HCT116 (cell line): ENCODE results near the gene DMD. TPM values are rescaled to one million over a fixed set of nuclear protein-coding genes. Genes with fewer than 3 reads are reported as not detected.

Source experiments
- ATAC-seq: fragments of 200-7000 bp; cut with Tn5 transposase; 2 replicates; pipeline ENCODE4 v1.9.1; 2020; ENCODE audit warnings: mild to moderate bottlenecking, moderate library complexity
- BruUV-seq: library from RNA; stranded (reverse); fragments of 400-500 nt; replicated peaks from 2 replicates; lab custom pipeline; 2021; lab: Mats Ljungman, UMichigan
- CTCF ChIA-PET: fragments of 300-600 bp; sonication (Branson Sonifier 250); formaldehyde crosslinking; loops from one replicate; lab custom pipeline; 2021; ENCODE audit warnings: antibody characterized with exemption; lab: Charles Lee
- POLR2A ChIA-PET: fragments of 300-600, 350-600 bp; sonication (Branson Sonifier 250); formaldehyde crosslinking; loops from one replicate; lab custom pipeline; 2021; ENCODE audit warnings: antibody characterized with exemption; lab: Charles Lee
- RAD21 ChIA-PET, 2 experiments: fragments of 300-600 bp; sonication (Branson Sonifier 250); formaldehyde crosslinking; loops; one replicate each; lab custom pipeline; 2023; ENCODE audit warnings: low total read pairs in 2 of 2; ENCODE audit not compliant: uncharacterized antibody in 2 of 2, unreplicated experiment in 2 of 2, low non-redundant PET in 1 of 2; lab: Charles Lee
- DNase-seq: peaks from one replicate; pipeline ENCODE4 v3.0.0-alpha.2; 2010; ENCODE audit warnings: low read depth, low spot score
- H2AFZ ChIP-seq: fragments of 200-600 bp; shearing (Covaris generic), sonication (generic); 2 replicates; pipeline ENCODE4 v1.6.1; 2017; ENCODE audit warnings: low read depth, mixed run types, mixed read lengths, antibody characterized with exemption, low read length; ENCODE audit not compliant: poor library complexity, severe bottlenecking
- H3K27ac ChIP-seq: 2 replicates; pipeline ENCODE4 v1.5.1; 2012; ENCODE audit warnings: low read depth, low read length
- H3K27me3 ChIP-seq: fragments of 200-600 bp; sonication (generic); 2 replicates; pipeline ENCODE4 v1.6.1; 2016; ENCODE audit warnings: mixed run types, low read length, mixed read lengths; ENCODE audit not compliant: insufficient read depth
- H3K36me3 ChIP-seq, 2 experiments: fragments of 200-500 bp in 1 of 2; fragments of 200-600 bp in 1 of 2; sonication (Bioruptor generic) in 1 of 2; sonication (generic) in 1 of 2; 2 replicates each; pipeline versions ENCODE4 v1.5.1 to v1.6.1; 2014 to 2016; ENCODE audit warnings: low read length in 2 of 2, inconsistent platforms in 1 of 2, mixed read lengths in 1 of 2, mixed run types in 1 of 2; ENCODE audit not compliant: insufficient read depth in 2 of 2, control insufficient read depth in 1 of 2
- H3K4me1 ChIP-seq, 2 experiments: fragments of 200-600 bp in 1 of 2; sonication (generic) in 1 of 2; 2 replicates each; pipeline versions ENCODE4 v1.5.1 to v1.6.1; 2012 to 2017; ENCODE audit warnings: low read length in 2 of 2, inconsistent platforms in 1 of 2, mild to moderate bottlenecking in 1 of 2, mixed read lengths in 1 of 2, mixed run types in 1 of 2, moderate library complexity in 1 of 2; ENCODE audit not compliant: insufficient read depth in 2 of 2, control insufficient read depth in 1 of 2
- H3K4me2 ChIP-seq: fragments of 200-600 bp; sonication (generic); 2 replicates; pipeline ENCODE4 v1.6.1; 2017; ENCODE audit warnings: mixed run types, low read length, mixed read lengths
- H3K4me3 ChIP-seq, 2 experiments: fragments of 200-600 bp in 1 of 2; sonication (generic) in 1 of 2; replicated peaks in 1 of 2; 2 replicates each; pipeline ENCODE4 v1.5.1; 2011 to 2016; ENCODE audit warnings: low read length in 2 of 2, control low read depth in 1 of 2, low read depth in 1 of 2, mild to moderate bottlenecking in 1 of 2, mixed read lengths in 1 of 2, mixed run types in 1 of 2
- H3K79me2 ChIP-seq: fragments of 200-600 bp; sonication (generic); 2 replicates; pipeline ENCODE4 v1.6.1; 2017; ENCODE audit warnings: mild to moderate bottlenecking, mixed run types, low read length, moderate library complexity, mixed read lengths; ENCODE audit not compliant: insufficient read depth
- H3K9ac ChIP-seq: fragments of 200-600 bp; sonication (generic); 2 replicates; pipeline ENCODE4 v1.6.1; 2016; ENCODE audit warnings: low read length, mixed read lengths
- H3K9me2 ChIP-seq: fragments of 200-600 bp; sonication (generic), shearing (Covaris generic); 2 replicates; pipeline ENCODE4 v1.6.1; 2017; ENCODE audit warnings: mixed run types, mild to moderate bottlenecking, moderate library complexity; ENCODE audit not compliant: insufficient read depth
- H3K9me3 ChIP-seq, 2 experiments: fragments of 200-500 bp in 1 of 2; fragments of 200-600 bp in 1 of 2; sonication (Bioruptor generic) in 1 of 2; sonication (generic) in 1 of 2; 2 replicates each; pipeline ENCODE4 v1.6.1; 2014 to 2017; ENCODE audit warnings: low read length in 2 of 2, mixed read lengths in 2 of 2, inconsistent platforms in 1 of 2, low read depth in 1 of 2, mild to moderate bottlenecking in 1 of 2, mixed run types in 1 of 2, moderate library complexity in 1 of 2; ENCODE audit not compliant: control insufficient read depth in 1 of 2, insufficient read depth in 1 of 2
- H4K20me1 ChIP-seq: fragments of 200-600 bp; sonication (generic), shearing (Covaris generic); 2 replicates; pipeline ENCODE4 v1.6.1; 2017; ENCODE audit warnings: mixed run types, mild to moderate bottlenecking, moderate library complexity; ENCODE audit not compliant: insufficient read depth
- CEBPB ChIP-seq: IDR thresholded peaks from 2 replicates; pipeline ENCODE4 v1.6.1; 2012; ENCODE audit warnings: low read depth
- FOSL1 ChIP-seq: IDR thresholded peaks from 2 replicates; pipeline ENCODE4 v1.6.1; 2012; ENCODE audit warnings: low read depth
- JUND ChIP-seq: IDR thresholded peaks from 2 replicates; pipeline ENCODE4 v1.6.1; 2012
- POLR2A ChIP-seq: IDR thresholded peaks from 2 replicates; pipeline ENCODE4 v1.7.0; 2011; ENCODE audit warnings: borderline replicate concordance; ENCODE audit not compliant: insufficient read depth, insufficient read length; ENCODE audit errors: extremely low read depth
- REST ChIP-seq: IDR thresholded peaks from 2 replicates; pipeline ENCODE4 v1.6.1; 2012; ENCODE audit warnings: low read depth
- SRF ChIP-seq: IDR thresholded peaks from 2 replicates; pipeline ENCODE4 v1.6.1; 2012; ENCODE audit warnings: low read depth
- YY1 ChIP-seq: IDR thresholded peaks from 2 replicates; pipeline ENCODE4 v1.6.1; 2011; ENCODE audit warnings: low read length, low read depth, moderate library complexity, mild to moderate bottlenecking; ENCODE audit not compliant: insufficient replicate concordance; ENCODE audit errors: extremely low read depth
- intact Hi-C: fragments of 100-400 bp; cut with micrococcal nuclease; formaldehyde crosslinking; loops from 2 replicates; pipeline ENCODE4 v1.10.0; 2022
- total RNA-seq: library from RNA; stranded (reverse); gene quantifications from one replicate; pipeline ENCODE4 v1.2.1, GENCODE V29; 2021; ENCODE audit not compliant: unreplicated experiment
- TF ChIP-seq, protein P1 (sequence below), 3 experiments: fragments of 200-600 bp in 1 of 3; sonication (generic) in 1 of 3; IDR thresholded peaks in 2 of 3; conservative IDR thresholded peaks in 1 of 3; 2 replicates each; pipeline ENCODE4 v1.5.1; 2012 to 2017; ENCODE audit warnings: low read depth in 2 of 3, low read length in 2 of 3, antibody characterized with exemption in 1 of 3, borderline replicate concordance in 1 of 3, control low read depth in 1 of 3, mild to moderate bottlenecking in 1 of 3, mixed read lengths in 1 of 3, mixed run types in 1 of 3, moderate library complexity in 1 of 3; ENCODE audit not compliant: insufficient read depth in 1 of 3

DMD gene
- total RNA-seq, 1 experiment from 2014 or later, result 0.05 TPM

DNA sequence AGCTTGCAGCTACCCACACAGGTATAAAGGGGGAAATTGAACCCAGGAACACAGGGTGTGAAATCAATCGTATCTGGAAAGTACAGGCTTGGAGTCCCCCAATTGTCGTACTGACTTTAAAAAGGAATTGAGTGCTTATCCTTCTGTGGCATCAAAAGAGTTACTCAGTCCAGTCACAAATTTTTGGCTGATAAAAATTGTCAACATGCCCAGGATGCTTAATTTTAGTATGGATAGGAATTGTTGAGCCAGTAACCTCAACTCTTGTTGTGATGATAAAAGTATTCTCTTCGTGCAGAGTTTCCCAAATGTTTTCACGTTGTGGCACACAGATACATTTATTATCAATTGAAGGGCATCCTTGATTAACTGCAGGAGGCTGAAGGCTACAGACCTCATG is 2096.0 kb downstream of the DMD start:
- no peak overlapping the region for H2AFZ ChIP-seq
- no peaks in the 10 kb centered on the region for H3K4me1 ChIP-seq
- no peak overlapping the region for H3K9ac ChIP-seq
- H3K4me3 ChIP-seq, result no peak overlapping the region
- H3K9me3 ChIP-seq, result no peaks in the 10 kb centered on the region
- no peak overlapping the region for H3K4me2 ChIP-seq
- no peaks in the 10 kb centered on the region for H3K36me3 ChIP-seq
- H4K20me1 ChIP-seq, result no peaks in the 10 kb centered on the region
- no peak for ATAC-seq
- POLR2A ChIA-PET, result no interaction called here
- H3K27me3 ChIP-seq, result no peaks in the 10 kb centered on the region
- intact Hi-C loops, result no loop called here
- no peaks in the 10 kb centered on the region for H3K9me2 ChIP-seq
- RAD21 ChIA-PET, result no interaction called here
- TF ChIP-seq YY1 (no peak), POLR2A (no peak), JUND (no peak), REST (no peak), CEBPB (no peak), SRF (no peak), FOSL1 (no peak)
- TF ChIP-seq, protein P1, sequence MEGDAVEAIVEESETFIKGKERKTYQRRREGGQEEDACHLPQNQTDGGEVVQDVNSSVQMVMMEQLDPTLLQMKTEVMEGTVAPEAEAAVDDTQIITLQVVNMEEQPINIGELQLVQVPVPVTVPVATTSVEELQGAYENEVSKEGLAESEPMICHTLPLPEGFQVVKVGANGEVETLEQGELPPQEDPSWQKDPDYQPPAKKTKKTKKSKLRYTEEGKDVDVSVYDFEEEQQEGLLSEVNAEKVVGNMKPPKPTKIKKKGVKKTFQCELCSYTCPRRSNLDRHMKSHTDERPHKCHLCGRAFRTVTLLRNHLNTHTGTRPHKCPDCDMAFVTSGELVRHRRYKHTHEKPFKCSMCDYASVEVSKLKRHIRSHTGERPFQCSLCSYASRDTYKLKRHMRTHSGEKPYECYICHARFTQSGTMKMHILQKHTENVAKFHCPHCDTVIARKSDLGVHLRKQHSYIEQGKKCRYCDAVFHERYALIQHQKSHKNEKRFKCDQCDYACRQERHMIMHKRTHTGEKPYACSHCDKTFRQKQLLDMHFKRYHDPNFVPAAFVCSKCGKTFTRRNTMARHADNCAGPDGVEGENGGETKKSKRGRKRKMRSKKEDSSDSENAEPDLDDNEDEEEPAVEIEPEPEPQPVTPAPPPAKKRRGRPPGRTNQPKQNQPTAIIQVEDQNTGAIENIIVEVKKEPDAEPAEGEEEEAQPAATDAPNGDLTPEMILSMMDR (IDR thresholded peaks at IDR 0.05 in 2 of 3, conservative IDR thresholded peaks at IDR 0.05 in 1 of 3; ENCODE audit: borderline replicate concordance in 1 of 3, insufficient read depth in 1 of 3, low read depth in 2 of 3, low read length in 2 of 3), result no peak
- CTCF ChIA-PET, result no interaction called here
- no TSS peak for BruUV-seq
- DNase-seq, result no peak
- H3K79me2 ChIP-seq, result no peaks in the 10 kb centered on the region
- H3K27ac ChIP-seq, result no peak overlapping the region
